ENCODE results near the gene RGS7. TPM values are rescaled to one million over a fixed set of nuclear protein-coding genes. Genes with fewer than 3 reads are reported as not detected.

The RGS7 gene
- total and polyA plus RNA-seq, 2 of the 8 experiments (the other 6 are each of a cell fraction or from before 2014, with no cell fraction given): 1.6 to 3.0 TPM

GRCh38 chr1:240811256-240811655 lies 545.7 kb downstream of the RGS7 start (continued):
- TF ChIP-seq KDM4A (IDR thresholded peaks at IDR 0.05; ENCODE audit: low read depth, low read length, severe bottlenecking): no peak
- no peak for TF ChIP-seq SRF (IDR thresholded peaks at IDR 0.05; ENCODE audit: low read depth, low read length)
- TF ChIP-seq, protein P1, sequence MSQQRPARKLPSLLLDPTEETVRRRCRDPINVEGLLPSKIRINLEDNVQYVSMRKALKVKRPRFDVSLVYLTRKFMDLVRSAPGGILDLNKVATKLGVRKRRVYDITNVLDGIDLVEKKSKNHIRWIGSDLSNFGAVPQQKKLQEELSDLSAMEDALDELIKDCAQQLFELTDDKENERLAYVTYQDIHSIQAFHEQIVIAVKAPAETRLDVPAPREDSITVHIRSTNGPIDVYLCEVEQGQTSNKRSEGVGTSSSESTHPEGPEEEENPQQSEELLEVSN (IDR thresholded peaks at IDR 0.05): no peak
- TF ChIP-seq PHF8 (conservative IDR thresholded peaks at IDR 0.05; ENCODE audit: low read depth, low read length): no peak
- TF ChIP-seq RXRA (IDR thresholded peaks at IDR 0.05; ENCODE audit: insufficient read depth, low read depth, low read length): no peak
- no peak for TF ChIP-seq CBX8 (IDR thresholded peaks at IDR 0.05; ENCODE audit: borderline replicate concordance, low read depth, low read length)
